A172 (cell line): Measurements from ENCODE around the gene CACNA1H. TPM values are rescaled to one million over a fixed set of nuclear protein-coding genes. Genes with fewer than 3 reads are reported as not detected.
A peak's percentile ranks its signal among the peaks of the same experiment; 100 is the strongest.

Experiments
- DNase-seq: peaks from one replicate; pipeline ENCODE4 v3.0.0-alpha.2; 2015; ENCODE audit warnings: low spot score
- total RNA-seq: library from RNA; depleted of rRNA; stranded (reverse); fragments of >200 nt; shearing (Covaris generic); gene quantifications from 2 replicates; pipeline ENCODE4 v1.2.3, GENCODE V29; 2014; rRNA removed

Gene CACNA1H
- total RNA-seq = 2.0 and 3.4 TPM in 2 replicates

DNA sequence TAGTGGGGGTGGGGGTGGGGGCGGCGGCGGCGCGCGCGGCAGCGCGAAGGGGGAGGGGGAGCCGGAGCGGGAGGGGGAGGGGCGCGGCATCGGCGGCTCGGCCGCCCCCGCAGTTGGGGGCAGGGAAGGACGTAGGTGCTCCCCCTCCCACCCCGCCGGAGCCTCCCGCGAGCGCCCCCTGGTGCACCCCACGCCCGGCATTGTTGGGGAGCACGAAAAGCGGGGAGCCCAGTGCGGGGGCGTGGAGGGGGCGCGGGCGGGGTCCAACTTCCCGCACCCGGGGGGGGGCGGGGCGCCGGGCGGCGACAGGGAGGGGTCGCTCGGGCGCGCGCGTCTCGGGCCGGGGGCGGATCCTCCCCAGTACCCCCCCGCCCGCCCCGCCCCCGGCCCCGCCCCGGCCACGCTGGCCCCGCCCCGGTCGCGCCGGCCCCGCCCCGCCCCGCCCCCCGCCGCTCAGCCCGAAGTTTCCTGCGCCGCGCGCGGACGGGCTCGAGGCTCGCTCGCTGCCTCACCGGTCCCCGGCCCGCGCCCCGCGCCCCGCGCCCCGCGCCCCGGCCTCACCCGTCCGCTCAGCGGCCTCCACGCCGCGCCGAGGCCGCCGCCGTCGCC is at the start of gene CACNA1H:
Gene CACNA1H, plus strand, starts transcription at position 456 of the 609 bp plus-strand sequence. CDS start 632 bp downstream, outside the sequence.
- DNase-seq = no peak

DNA sequence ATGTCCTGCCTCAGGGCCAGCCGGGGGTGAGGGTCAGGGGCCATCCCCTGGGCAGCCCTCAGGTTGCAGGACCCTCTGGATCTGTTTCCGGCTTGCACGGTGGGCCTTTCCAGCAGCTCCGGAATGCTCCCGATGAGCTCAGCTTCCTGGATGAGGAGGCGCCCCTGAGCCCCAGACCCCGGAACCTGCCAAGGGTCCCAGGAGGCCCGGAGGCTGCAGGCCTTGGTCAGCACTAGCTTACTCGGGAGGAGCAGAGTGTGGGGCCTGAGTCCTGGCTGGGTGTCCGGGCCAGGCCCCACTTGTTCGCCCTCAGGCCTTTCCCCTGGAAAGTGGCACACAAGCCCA is 49.3 kb upstream of the CACNA1H start:
- no peak for DNase-seq

DNA sequence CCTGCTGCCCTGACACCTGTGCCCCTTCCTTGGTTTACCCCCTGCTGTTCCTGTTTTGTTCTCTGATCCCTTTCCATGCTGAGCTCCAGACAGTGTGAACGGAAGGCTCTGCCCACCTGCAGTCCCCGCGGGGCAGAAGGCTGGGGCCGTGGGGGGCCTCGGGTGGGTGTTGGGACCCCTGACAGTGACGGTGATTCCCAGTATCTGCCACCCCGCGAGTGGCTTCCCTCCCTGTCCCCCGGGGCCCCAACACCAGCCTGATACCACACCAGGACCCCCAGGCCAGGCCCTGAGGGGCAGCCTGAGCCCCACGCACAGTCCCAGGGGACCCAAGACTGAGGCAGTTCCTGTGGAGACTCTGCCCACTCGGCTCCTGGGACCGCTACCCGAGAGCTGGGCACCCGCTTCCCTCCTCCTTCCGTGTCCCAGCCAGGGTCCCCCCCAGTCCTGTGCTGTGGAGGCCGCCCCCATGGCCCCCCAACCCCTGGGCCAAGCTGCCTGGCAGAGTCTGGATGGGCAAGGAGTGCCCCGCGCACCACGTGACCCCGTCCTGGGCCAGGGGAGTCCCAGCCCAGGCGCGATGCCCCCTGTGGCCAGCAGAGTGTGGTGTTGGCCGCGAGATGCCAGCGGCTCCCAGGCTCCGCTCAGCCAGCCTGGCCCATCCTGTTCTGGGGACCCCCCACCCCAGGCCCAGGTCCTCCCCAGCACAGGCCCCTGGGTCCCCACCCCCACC is 46.9 kb upstream of the CACNA1H start:
- peak; percentile 66 for DNase-seq

DNA sequence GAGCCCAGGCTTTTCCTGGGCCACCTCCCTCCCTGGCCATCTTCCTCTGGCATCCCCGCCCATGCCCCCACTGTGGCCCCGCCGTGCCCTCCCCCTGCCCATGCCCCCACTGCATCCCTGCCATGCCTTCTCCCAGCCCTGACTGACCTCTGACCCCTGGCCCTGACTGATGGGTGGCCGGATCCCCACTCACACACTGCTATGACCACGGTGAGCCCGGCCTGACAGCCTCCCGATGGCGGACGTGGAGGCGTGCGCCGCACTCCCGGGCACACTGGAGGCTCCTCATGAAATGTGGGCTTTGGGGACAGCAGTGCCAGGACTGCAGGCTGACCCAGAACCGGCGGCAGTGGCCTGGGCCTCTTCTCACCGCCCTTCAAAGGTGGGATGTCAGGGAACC is 46.2 kb upstream of the CACNA1H start:
- DNase-seq = no peak

DNA sequence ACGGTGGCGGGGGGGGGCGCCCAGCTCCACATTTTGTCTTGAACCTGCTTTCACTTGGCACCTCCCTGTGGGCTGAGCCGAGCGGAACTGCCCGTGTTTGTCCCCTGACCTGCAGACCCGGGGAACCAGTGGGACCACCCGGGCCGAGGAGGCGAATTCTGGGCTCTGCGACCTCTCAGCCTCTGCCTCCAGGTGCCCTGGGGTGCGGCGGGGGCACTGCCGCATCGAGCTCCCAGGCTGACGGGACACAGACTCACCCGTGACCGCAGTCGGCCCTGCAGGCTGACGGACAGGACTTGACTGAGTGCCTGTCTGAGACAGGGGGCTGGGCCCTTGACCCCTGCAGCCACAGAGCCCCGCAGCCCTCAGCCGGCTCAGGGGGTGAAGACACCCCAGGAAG is 45.8 kb upstream of the CACNA1H start:
- no peak for DNase-seq

DNA sequence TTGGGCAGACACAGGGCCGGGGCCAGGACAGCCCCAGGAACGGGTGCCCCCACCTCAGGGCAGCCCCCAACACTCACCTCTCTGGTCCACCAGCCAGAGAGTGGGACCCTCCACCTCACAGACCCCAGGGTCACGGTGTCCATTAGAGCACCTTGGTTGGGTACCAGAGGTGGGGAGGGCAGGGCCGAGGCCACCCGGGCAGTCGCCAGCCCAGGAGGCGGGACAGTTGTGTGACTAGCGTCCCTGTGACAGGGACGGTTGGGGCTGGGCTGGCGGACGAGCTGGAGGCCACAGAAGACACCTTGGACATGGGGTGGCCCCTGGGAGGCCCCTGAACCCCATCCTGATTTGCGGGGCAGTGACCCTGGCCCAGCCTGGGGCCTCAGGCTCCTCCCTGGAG is 45.2 kb upstream of the CACNA1H start:
- DNase-seq = no peak

DNA sequence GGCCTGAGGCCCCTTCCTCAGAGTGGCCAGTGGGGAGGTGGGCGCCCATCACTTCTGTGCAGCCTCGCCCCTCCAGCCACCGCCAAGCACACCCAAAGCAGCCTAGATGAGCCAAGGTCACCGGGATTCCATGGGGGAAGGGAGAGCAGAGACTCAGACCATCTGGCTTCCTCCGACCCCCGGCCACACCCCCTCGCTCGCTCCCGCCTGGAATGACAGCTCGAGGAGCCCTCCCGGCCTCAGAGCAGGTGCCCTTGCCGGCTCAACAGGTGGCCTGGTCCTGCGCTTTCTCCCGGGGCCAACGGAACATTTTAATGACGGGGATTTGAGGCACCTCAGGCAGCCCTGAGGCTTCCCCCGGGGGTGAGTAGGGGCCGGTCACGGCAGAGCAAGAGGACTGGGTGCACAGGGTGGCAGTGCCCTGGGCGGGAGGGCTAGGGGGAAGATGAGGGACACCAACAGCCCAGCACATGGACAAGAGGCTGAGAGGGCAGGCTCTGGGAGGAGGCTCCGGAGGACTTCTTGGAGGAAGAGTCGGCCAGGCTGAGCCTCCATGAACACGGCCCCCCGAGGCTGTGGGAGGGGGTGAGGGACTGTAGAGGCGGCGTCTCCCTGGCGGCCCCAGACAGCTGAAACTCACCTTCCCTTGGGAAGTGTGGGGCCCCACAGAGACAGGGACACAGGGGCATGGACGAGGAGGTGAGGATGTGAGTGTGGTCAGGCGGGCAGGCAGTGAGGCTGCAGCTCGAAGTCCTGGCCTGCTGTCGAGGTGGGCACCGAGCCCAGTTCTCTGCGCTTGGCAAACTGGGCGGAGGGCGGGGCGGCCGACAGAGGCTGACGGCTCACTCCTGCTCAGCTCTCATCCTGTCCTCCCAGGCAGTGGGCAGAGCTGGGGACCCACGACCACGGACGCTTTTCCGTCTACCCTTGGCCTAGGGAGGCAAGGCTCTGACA is 44.3 kb upstream of the CACNA1H start:
- peak; percentile 76 for DNase-seq

DNA sequence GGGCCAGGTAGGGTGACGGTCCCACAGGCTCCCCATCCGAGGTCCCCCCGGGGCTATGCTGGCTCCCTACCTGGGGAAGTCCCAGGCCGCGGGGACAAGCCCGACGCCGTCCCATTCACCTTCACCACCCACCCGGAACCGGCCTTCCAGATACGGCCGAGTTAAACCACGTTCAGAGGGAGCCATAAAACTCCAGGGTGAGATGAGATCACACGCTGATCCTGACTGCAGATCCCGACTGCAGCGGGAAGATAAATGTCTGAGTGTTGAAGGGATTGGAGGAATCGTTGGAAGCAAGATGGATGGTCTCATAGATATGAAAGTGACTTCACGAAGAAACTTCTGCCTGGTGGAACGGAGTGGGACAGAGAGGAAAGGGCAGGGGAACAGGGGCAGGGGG is 43.3 kb upstream of the CACNA1H start:
- no peak for DNase-seq

DNA sequence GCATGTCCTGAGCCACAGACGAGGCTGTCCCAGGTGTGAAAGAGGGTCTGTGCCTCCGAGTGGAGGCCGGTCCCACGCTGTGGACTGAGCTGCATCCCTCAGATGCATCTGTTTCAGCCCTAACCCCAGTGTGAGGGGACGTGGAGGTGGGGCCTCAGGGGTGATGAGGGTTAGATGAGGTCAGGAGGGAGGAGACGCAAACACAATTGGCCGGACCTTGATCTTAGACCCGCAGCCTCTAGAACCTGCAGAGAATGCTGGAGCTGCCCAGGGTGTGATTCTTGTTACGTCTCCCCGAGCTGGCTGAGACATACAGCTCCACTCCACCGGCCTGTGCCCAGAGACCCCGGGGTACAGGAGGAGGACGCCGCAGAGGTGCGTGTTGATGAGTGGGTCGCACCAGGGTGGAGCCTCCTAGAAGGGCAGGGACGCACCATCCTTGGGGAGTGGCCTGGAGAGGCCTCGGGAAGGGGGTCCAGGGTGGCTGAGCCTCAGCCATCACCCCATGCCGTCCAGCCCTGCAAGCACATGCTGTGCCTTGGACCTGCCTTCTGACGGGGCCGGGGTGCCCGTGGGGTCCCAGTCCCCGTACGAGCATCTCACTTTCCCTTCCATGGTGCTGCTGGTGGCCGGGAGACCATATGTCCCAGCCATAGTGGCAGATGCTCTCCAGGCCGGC is 40.3 kb upstream of the CACNA1H start:
- no peak for DNase-seq

DNA sequence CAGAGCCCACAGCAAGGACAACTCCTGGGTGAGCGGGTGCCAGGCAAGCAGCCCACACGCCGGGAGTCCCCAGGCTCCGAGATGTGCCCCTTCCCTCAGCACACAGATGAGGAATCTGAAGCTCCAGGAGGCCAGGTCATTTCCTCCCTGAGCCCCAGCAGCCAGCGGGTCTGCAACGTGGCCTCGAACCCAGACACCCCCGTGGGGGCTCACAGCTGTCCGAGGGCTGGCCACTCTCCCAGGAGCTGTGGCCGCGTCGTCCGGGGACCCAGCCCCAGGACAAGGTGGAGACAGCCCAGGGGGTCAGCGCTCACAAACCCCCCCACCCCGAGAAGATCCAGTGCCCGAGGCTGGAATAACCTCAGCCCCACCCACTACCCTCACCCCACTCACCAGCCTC is 39.4 kb upstream of the CACNA1H start:
- no peak for DNase-seq

DNA sequence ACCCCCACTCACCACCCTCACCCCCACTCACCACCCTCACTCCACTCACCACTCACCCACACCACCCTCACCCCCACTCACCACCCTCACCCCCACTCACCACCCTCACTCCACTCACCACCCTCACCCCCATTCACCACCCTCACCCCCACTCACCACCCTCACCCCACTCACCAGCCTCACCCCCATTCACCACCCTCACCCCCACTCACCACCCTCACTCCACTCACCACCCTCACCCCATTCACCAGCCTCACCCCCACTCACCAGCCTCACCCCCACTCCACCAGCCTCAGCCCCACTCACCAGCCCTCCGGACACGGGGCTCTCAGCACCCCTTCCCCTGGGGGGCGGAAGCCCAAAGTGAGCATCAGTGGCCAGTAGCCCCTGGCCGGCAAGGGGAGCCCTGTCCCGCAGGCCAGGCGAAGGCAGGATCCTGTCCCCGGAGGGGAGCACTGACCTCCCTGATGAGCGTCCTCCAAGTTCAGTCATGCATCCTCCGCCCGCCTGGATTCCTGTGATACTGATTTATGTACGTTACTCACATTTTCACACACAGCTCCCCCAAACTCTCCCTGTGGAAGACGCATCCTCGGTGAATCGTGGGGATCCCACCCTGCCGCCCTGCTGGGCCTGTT is 38.9 kb upstream of the CACNA1H start:
- no peak for DNase-seq

DNA sequence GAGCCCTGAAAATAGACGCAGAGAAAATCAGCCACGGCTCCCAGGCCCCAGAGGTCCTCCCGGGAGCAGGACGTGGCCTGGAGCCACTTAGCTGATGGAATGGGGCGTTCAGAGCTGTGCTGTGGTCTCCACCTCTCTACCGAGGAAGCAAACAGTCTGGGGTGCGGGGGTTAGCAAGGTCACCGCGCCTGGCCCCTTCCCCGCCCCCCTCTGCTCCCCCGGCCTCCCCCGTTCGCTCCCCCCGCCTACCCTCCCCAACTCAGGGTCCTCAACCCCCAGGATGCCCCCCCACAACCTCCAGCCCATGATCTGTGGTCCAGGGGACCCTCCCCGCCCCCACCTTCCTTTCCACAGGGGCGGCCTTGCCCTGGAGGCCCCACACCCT is 36.2 kb upstream of the CACNA1H start:
- DNase-seq = no peak

DNA sequence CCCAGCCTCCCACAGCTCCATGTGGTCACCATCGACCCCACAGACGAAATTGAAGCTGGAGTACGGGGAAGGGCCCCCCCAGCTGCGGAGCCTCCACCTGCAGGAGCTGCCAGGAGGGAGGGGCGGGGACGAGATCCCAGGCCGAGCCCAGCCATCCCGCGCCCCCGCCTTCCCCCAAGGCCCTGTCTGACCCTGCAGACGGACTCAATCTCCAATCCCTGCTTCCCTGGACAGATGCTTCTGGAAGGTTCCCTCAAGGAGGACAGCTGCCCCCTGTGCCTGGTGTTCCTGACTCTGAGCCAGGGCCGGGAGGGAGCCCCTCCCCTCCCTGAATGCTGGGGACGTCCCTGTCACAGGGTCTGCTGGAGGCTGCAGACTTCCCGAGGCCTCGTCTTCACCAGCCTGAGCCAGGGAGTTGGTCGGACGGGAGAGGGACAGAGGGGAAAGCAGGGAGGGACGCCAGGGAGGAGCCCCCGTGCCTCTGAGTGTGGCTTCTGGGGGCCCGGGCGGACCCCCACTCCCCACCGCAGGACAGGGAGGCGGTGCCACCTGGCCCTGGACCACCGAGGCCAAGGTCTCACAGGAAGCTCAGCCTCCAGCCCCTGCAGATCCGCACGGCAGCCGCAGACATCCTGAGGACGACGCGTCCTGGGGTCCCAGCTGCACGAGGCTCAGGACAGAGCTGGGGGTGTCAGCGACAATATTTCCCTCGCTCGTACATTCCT is 35.6 kb upstream of the CACNA1H start:
- no peak for DNase-seq

DNA sequence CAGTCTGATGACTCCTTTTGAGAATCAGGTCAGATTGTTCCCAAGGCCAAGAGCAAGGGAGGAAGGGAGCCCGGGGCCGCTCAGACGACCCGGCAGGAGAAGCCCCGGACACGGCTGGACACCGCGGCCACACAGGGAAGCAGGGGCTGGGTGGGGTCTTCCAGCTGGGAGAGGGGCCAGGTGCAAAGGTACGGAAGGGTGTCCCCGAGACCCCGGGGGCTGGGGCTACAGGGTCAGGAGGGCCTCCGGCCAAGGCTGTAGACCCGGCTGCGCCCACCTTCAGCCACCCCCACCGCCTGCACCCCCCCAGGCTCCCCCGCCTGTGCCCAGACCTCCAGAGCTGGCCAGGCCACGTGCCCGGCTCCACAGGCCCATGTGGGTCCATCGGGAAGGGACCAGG is 35.0 kb upstream of the CACNA1H start:
- no peak for DNase-seq

DNA sequence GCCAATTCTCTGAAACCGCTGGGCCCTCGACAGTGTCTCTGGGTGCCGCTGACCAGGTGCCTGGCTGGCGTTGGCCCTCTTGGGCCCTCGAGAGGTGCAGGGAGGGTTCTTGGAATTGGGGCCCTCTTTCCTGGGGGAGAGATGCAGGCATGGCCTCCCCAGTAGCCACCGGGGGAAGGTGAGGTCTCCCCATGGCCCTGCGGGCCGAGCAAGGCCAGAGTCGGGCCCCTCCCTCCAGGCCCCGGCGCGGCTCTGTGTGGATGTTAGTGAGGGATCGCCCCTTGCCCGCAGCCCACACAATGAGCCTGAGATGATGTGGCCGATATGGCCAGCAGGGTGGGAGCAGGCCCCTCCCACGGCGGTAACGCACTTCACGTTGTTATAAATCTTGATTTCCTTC is 33.8 kb upstream of the CACNA1H start:
- DNase-seq = no peak

DNA sequence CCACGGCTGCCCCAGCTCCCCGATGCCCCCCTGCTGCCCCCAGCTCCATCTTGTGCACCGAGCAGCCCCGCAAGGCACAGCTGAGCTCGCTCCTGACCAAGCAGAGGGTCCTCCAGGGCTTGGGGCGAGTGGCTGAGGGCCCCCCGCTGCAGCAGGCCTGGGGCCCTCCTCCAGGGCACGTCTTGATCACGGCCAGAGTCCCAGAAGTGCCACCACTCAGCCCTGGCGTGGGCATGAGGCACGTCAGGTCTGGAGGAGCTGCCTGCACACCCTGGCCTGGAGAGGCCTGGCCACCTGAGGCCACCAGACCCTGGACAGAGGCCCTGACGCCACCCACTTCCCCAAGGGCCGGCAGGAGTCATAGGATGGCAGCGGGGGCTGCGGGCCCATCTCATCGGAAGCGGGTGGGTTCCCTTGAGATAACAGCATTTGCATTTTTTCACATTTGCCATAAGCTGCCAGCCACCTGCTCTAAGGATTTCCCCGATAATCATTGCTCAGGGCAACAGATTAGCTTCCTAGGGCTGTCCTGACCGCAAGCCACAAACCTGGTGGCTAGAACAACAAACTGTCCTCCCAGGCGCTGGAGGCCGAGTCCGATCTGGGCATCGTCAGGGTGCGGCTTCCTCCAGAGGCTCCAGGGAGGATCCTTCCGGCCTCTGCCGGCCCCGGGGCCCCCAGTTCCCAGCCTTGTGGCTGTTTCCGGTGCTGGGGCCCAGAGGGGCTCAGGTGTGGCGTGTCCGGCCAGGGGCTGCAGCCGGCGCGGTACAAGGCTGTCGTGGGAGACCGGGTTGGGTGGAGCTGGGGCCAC is 32.9 kb upstream of the CACNA1H start:
- peak; percentile 81 for DNase-seq

DNA sequence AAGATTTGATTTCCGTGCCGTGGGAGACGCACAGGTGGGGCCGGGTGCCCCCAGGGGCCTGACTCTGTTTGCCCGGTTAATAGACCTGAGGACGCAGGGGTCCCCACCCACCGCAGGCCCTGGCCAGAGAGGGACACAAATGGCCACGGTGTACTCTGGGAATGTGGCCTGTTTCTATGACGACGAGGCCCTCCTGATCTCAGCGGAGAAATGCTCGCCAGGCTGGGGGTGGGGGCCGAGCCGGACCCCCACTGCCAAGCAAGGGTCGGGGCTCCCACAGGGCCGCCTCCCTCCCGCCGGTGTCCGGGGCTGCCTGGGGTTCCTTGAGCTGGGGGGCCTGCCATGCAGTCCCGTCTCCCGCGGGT is 32.3 kb upstream of the CACNA1H start:
- DNase-seq = no peak

DNA sequence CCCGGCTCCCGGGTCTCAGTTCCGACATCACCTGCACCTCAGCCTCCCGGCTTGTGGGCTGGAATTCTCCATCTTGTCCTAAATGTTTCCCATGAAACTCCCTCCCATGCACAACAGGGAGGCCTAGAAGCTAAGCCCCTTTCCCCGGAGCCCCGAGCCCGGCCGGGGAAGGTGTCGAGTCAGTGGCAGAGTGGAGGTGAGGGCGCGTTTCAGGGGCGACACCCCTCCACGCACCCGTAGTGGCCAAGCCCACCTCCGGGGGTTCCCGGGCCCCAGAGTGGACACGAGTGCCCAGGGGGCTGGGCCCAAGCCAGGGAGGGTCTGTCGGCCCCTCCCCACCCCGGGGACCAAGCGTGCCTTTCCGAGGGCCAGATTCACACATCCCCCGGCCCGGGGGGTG is 31.9 kb upstream of the CACNA1H start:
- DNase-seq = no peak

DNA sequence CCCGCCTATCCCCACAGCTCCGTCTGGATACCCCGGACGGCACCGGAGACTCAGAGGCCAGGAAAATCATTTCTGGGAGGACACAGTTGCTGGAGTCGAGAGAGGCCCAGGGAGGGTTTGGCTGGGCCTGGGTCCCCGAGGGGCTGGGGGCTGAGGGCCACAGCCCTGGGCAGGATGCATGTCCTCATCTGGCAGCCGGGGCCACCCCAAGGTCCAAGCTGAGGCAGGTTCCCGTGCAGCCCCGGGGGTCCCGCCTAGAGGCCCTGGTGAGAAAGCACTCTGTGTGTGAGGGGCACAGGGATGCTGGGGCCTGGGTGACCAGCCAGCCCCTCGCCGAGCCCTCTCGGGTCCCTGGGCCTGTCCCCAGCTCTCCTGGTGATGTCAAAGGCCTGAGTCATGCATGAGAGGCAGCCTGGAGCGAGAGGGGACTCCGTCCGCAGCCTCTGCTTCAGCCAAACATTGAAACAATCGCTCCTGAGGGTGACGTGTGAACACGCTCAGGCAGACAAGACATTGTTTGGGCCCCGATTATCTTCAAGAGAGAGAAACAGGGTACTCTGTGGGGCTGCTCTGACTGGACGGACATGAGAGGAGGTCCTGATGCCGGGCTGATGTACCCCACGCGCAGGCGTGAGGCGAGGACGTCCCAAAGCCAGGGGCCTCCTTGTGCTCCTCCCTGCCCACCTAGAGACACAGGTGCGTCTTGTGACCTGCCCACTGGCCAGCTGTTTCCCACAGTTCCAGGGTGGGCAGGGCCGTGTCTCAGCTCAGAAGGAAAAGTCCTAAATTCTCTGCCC is 31.1 kb upstream of the CACNA1H start:
- DNase-seq = no peak
